ENCODE data around the gene TTLL8.
"Not testable (repeated sequence)": the region's sequence is repeated elsewhere in the genome, so short reads cannot be mapped to it uniquely, and the experiment has no call there.

TTLL8 gene

DNA sequence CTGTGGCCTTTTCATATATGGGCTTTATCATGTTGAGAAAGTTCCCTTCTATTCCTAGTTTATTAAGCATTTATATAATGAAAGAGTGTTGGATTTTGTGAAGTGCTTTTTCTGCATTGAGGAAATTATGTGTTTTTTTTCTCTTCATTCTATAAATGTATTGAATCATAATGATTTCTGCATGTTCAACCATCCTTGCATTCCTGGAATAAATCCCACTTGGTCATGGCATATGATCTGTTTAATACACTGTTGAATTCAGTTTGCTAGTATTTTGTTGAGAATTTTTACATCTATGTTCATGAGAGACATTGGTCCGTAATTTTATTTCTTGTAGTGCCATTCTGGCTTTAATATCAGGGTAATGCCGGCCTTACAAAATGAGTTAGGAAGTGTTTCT, 71.8 kb downstream of the TTLL8 start:
- DNase-seq (ENCODE audit: low spot score), result no peak
- in situ Hi-C loops (cut with MboI; ENCODE audit: low sequenced_read_pairs, unreplicated experiment), result no loop called here
- TF ChIP-seq, protein P1, sequence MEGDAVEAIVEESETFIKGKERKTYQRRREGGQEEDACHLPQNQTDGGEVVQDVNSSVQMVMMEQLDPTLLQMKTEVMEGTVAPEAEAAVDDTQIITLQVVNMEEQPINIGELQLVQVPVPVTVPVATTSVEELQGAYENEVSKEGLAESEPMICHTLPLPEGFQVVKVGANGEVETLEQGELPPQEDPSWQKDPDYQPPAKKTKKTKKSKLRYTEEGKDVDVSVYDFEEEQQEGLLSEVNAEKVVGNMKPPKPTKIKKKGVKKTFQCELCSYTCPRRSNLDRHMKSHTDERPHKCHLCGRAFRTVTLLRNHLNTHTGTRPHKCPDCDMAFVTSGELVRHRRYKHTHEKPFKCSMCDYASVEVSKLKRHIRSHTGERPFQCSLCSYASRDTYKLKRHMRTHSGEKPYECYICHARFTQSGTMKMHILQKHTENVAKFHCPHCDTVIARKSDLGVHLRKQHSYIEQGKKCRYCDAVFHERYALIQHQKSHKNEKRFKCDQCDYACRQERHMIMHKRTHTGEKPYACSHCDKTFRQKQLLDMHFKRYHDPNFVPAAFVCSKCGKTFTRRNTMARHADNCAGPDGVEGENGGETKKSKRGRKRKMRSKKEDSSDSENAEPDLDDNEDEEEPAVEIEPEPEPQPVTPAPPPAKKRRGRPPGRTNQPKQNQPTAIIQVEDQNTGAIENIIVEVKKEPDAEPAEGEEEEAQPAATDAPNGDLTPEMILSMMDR (IDR thresholded peaks at IDR 0.05; ENCODE audit: borderline replicate concordance, control extremely low read depth, extremely low read depth, insufficient read depth, missing control alignments), result no peak

DNA sequence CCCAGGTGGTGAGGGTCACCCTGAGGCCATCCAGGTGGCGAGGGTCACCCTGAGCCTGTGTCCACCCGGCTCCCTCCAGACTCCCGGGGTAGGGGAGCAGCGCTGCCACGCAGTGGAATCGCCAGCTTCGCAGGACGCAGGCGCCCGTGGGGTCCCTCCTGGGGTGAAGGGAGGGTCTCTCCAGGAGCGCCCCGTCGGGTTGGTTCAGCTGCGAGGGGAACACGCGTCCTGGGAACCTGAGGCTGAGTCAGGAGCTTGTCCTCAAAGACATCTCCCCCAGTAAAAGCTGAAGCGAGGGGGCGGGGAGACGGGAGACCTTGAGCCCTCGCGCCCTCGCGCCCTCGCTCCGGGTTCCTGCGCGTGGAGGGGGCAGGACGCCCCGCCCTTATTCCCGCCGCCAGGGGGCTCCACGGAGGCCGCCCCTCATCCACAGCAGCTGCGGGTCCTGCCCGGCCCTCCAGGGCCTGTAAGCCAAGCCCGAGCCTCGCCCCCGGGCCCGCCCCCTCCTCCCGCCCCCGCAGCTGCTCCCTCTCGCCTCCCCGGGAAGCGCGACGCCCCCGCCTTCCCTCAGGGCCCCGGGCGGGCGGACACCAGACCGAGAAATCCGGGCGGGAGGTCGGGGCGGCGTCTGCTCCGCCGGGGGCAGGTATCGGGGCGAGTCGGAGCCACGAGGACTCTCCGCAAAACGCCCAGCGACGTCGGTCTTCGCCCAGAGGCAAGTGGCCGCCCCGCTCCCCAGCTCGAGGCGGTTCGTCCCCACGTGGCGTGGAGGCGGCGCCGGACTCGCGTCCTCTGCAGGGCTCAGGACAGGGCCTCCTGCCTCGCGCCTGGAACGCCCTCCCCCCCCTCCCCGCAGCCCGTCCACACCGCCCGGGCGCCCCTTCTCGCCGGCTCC, 74.7 kb downstream of the TTLL8 start:
- TF ChIP-seq, protein P1 (IDR thresholded peaks at IDR 0.05; ENCODE audit: borderline replicate concordance, control extremely low read depth, extremely low read depth, insufficient read depth, missing control alignments), result no peak
- in situ Hi-C loops (cut with MboI; ENCODE audit: low sequenced_read_pairs, unreplicated experiment), result no loop called here
- peak; percentile 62 for DNase-seq (ENCODE audit: low spot score)

- DNase-seq (ENCODE audit: low spot score); in situ Hi-C loops (cut with MboI; ENCODE audit: low sequenced_read_pairs, unreplicated experiment): not testable (repeated sequence)
Observed at GRCh38 chr22:49981799-49982198, 76.3 kb downstream of the TTLL8 start.

DNA sequence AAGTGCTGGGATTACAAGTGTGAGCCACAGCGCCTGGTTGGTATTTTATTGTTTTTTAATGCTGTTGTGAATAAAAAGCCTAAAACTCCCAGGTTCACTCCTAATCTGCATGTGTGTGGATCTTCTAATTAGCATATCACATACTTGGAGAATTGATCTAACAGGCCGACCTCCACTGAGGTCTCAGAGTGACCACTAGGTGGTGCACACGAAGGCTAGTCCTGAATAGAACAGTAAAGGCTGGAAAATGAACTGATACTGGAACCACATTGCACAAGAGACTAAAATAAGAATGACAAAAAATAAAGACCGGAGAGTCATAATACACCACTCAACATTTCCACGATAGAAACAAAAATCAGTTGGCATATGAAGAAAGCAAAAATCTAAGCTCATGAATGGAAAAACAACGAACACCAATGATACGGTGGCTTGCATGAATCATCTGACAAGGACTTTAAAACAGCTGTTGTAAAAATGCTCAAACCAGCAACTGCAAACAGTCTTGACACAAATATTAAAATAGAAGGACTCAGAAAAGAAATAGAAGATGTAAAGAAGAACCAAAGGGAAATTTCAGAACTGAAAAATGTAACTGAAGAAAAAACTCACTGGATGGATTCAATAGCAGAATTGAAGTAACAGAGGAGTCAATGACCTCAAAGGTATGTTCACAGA, 78.4 kb downstream of the TTLL8 start:
- no peak for DNase-seq (ENCODE audit: low spot score)
- TF ChIP-seq, protein P1 (IDR thresholded peaks at IDR 0.05; ENCODE audit: borderline replicate concordance, control extremely low read depth, extremely low read depth, insufficient read depth, missing control alignments), result peak; percentile 20
- in situ Hi-C loops (cut with MboI; ENCODE audit: low sequenced_read_pairs, unreplicated experiment), result no loop called here

DNA sequence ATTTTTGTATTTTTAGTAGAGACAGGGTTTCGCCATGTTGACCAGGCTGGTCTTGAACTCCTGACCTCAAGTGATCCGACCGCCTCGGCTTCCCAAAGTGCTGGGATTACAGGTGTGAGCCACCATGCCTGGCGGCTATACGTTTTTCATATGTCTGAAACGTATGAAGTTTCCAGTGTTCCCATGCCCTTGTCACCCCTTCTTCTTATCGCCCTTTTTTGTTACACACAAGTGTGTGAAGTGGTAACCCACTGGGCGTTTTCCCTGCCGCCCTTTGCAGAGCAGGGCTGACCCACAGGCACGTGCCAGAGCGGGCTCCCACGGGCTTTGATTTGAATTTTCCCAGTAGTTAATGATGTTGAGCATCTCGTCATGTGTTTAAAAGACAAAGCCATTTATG, 80.5 kb downstream of the TTLL8 start:
- in situ Hi-C loops (cut with MboI; ENCODE audit: low sequenced_read_pairs, unreplicated experiment), result no loop called here
- TF ChIP-seq, protein P1 (IDR thresholded peaks at IDR 0.05; ENCODE audit: borderline replicate concordance, control extremely low read depth, extremely low read depth, insufficient read depth, missing control alignments), result no peak
- DNase-seq (ENCODE audit: low spot score), result no peak

DNA sequence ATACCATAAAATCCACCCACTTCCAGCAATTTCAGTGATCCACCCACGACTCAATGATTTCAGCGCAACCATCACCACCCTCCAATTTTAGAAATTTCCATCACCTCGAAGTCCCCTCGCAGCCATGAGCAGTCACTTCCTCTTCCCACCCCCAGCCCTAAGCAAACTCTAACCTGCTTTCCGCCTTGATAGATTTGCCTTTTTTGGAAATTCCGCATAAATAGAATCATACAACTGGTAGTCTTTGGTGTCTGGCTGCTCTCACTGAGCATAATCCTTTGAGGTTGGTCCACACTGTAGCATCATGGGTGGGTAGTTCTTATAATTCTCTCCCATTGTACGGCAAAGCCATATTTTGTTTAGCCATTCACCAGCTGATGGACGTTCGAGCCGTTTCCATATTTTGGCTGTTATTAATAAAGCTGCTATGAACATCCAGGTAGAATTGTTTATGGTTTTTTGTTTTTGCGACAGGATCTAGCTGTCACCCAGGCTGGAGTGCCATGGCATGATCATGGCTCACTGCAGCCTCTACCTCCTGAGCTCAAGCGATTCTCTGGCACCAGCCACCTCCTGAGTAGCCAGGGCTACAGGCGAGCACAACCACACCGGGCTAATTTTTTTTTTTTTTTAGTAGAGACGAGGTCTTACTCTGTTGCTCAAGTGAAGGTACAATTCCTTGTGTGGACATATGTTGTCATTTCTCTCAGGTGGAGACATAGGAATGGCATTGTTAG, 81.5 kb downstream of the TTLL8 start:
- peak; percentile 81 for DNase-seq (ENCODE audit: low spot score)
- in situ Hi-C loops (cut with MboI; ENCODE audit: low sequenced_read_pairs, unreplicated experiment), result no loop called here
- TF ChIP-seq, protein P1 (IDR thresholded peaks at IDR 0.05; ENCODE audit: borderline replicate concordance, control extremely low read depth, extremely low read depth, insufficient read depth, missing control alignments), result no peak

All from GM13976 (cell line).